ENCODE results near the gene ERP29.

ERP29 gene

DNA sequence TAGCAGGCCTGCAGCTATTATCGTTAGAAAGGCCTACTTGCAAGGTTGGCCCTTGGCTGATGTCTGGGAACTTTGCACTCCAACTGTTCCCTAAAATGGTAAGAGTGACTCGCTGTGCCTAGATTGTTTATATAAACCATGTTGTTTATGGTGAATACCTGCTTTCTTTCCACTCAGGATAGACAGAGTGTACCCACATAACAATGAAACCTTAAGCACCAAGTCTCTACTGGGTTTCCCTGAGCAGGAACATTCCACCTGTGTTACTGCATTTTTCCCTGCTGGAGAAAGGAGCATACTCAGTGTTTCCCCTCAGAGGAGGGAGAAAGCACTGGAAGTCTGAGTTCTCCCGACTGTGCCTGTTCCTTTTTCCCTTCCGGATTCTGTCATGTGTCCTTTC is 32.8 kb downstream of the ERP29 start:
- DNase-seq, result no peak

DNA sequence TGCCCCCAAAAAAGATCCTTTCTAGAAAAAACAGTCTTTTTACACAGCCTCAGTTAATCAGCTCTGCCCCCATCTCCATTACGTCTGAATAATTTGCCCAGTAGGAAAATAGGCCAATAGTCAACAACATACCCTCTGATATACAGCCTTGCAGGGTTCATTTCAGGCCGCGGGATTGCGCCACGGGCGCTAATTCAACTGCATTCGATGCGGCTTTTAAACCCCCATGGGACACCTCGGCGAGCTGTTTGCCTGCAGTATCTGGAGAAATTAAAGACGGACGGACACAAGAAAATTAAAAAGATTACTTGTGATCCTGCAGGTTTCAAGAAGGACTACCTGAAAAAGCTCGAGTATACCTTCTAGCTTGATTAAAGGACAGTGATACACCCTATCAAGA is 36.1 kb downstream of the ERP29 start:
- no peak for DNase-seq

DNA sequence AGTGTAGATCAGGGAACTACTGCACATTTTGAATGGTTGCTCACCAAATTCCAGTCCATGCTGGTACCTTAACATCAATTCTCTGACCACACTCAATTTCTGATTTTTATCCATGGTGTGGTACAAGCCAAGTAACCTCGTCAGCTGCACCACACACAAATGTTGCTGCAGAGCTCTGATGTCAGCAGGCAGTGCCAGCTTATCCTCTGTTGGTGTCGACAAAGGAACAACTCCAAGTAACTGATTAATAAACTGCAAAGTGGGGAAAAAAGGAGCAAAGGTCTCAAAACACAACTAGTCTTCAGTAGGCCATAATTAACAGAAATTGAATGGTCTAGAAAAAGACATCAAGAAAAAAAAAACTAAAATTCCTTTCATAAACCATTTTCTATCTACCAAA is 47.9 kb downstream of the ERP29 start:
- no peak for DNase-seq

DNA sequence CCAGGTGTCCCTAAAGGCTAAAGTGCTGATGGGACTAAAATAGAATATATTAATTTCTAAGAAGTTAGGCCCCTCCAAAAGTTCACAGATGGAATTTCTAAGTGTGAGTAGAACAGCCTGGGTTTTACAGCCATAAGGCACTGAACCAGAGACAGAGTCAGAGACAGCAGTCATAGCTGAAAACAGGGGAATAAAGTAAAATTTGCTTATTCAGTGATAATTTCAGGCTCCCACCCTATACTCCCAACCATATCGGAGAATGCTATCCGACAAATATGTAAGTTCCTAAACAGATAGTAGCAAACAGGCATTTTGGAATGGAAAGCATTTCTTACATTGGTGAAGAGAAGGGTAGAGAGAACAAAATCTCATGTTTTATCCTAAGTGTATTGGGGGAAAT is 50.0 kb downstream of the ERP29 start:
- no peak for DNase-seq

DNA sequence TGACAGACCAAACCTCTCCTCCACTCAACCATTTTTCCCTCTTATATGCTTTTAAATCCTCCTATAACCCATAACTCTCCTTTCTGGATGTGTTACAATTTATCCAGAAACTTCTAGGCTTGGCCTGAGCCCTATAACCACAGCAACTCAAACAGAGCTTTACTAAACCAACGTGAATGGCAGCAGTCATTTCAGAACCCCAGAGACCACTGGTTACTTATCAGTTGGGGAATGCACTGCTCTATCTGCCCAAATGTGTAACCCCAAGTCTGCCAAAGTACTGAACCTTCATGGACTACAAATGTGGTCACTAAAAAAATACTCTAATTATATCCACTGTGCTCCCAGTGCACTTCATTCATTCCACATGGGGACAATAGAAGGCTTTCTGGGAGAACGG is 53.3 kb downstream of the ERP29 start:
- DNase-seq, result no peak

Data from NCI-H1092 (cell line).